Measurements from ENCODE around the gene TRERF1.

DNA sequence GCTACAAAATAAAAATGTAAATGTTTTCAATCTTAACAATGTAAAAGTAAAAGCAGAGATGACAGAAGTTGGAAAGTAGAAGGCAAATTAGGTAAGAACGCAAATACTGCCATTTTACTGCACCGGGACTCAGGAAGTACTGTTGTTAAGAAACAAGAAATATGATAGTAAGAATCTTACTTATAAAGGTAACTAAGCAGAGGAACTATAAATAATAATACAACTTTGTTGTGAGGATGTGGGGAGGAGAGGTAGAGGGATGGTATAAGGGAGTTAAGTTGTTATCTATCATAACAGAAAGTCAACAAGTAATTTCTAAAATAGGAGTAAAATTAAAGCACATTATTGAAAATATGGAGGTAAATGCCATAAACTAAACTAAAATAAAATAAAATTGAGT lies 129.8 kb downstream of the TRERF1 start:
- TF ChIP-seq, protein P1, sequence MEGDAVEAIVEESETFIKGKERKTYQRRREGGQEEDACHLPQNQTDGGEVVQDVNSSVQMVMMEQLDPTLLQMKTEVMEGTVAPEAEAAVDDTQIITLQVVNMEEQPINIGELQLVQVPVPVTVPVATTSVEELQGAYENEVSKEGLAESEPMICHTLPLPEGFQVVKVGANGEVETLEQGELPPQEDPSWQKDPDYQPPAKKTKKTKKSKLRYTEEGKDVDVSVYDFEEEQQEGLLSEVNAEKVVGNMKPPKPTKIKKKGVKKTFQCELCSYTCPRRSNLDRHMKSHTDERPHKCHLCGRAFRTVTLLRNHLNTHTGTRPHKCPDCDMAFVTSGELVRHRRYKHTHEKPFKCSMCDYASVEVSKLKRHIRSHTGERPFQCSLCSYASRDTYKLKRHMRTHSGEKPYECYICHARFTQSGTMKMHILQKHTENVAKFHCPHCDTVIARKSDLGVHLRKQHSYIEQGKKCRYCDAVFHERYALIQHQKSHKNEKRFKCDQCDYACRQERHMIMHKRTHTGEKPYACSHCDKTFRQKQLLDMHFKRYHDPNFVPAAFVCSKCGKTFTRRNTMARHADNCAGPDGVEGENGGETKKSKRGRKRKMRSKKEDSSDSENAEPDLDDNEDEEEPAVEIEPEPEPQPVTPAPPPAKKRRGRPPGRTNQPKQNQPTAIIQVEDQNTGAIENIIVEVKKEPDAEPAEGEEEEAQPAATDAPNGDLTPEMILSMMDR (IDR thresholded peaks at IDR 0.05) = no peak
- no peak for TF ChIP-seq POLR2AphosphoS5 (IDR thresholded peaks at IDR 0.05; ENCODE audit: insufficient read depth in 1 of 2, low read depth in 1 of 2)
